Embryonic facial prominence (tissue), 1 donor: ENCODE data around the gene VPS13C.
"Not testable (repeated sequence)": the region's sequence is repeated elsewhere in the genome, so short reads cannot be mapped to it uniquely, and the experiment has no call there.

Experiments
- DNase-seq: peaks from one replicate; pipeline ENCODE4 v3.0.0-alpha.2; 2016; ENCODE audit errors: extremely low spot score

Gene VPS13C

GRCh38 chr15:62035256-62035924, 24.9 kb downstream of the VPS13C start:
- no peak for DNase-seq

GRCh38 chr15:62027916-62028315, 32.3 kb downstream of the VPS13C start:
- no peak for DNase-seq

GRCh38 chr15:62027263-62027565, 33.0 kb downstream of the VPS13C start:
- no peak for DNase-seq

GRCh38 chr15:62026487-62027262, 33.6 kb downstream of the VPS13C start:
- no peak for DNase-seq

- DNase-seq = no peak
These were observed 38.2 kb downstream of the VPS13C start for GRCh38 chr15:62021991-62022600.

GRCh38 chr15:62020576-62021160, 39.6 kb downstream of the VPS13C start:
- no peak for DNase-seq

GRCh38 chr15:62005354-62005753, 54.9 kb downstream of the VPS13C start:
- DNase-seq = not testable (repeated sequence)

GRCh38 chr15:61997786-61998185, 62.5 kb downstream of the VPS13C start:
- no peak for DNase-seq

- DNase-seq = no peak
These were observed 64.1 kb downstream of the VPS13C start for GRCh38 chr15:61996056-61996635.

GRCh38 chr15:61994216-61994615, 66.0 kb downstream of the VPS13C start:
- DNase-seq = no peak

GRCh38 chr15:61992518-61992917, 67.7 kb downstream of the VPS13C start:
- no peak for DNase-seq

- no peak for DNase-seq
These were observed 70.6 kb downstream of the VPS13C start for GRCh38 chr15:61989667-61990066.

GRCh38 chr15:61987824-61988223, 72.4 kb downstream of the VPS13C start:
- no peak for DNase-seq

GRCh38 chr15:61983081-61983480, 77.2 kb downstream of the VPS13C start:
- DNase-seq = no peak

GRCh38 chr15:61978225-61978624, 82.0 kb downstream of the VPS13C start:
- DNase-seq = no peak

GRCh38 chr15:61974759-61975158, 85.5 kb downstream of the VPS13C start:
- no peak for DNase-seq

- DNase-seq = no peak
These were observed 86.1 kb downstream of the VPS13C start for GRCh38 chr15:61974118-61974517.

- no peak for DNase-seq
These were observed 108.3 kb downstream of the VPS13C start for GRCh38 chr15:61951949-61952348.

- no peak for DNase-seq
These were observed 113.5 kb downstream of the VPS13C start for GRCh38 chr15:61946778-61947177.

- no peak for DNase-seq
These were observed 116.3 kb downstream of the VPS13C start for GRCh38 chr15:61943992-61944391.

- no peak for DNase-seq
These were observed 122.0 kb downstream of the VPS13C start for GRCh38 chr15:61938249-61938648.

GRCh38 chr15:61936528-61937195, 123.6 kb downstream of the VPS13C start:
- DNase-seq = no peak
